Fibroblast of skin of abdomen (primary cell): ENCODE results near the gene COLQ.

Source experiments
- DNase-seq: peaks from one replicate; pipeline ENCODE4 v3.0.0-alpha.2; 2013

Gene COLQ

GRCh38 chr3:15453991-15454625 lies 67.4 kb downstream of the COLQ start:
- no peak for DNase-seq

- no peak for DNase-seq
Measured at GRCh38 chr3:15453501-15453900, 68.0 kb downstream of the COLQ start.

GRCh38 chr3:15452961-15453360 lies 68.5 kb downstream of the COLQ start:
- DNase-seq: no peak

GRCh38 chr3:15452156-15452555 lies 69.3 kb downstream of the COLQ start:
- no peak for DNase-seq

GRCh38 chr3:15451216-15452113 lies 70.0 kb downstream of the COLQ start:
- no peak for DNase-seq

- no peak for DNase-seq
Measured at GRCh38 chr3:15450438-15451215, 70.9 kb downstream of the COLQ start.

GRCh38 chr3:15449489-15450224 lies 71.8 kb downstream of the COLQ start:
- no peak for DNase-seq

GRCh38 chr3:15443826-15444524 lies 77.5 kb downstream of the COLQ start:
- no peak for DNase-seq

- no peak for DNase-seq
Measured at GRCh38 chr3:15440891-15441290, 80.6 kb downstream of the COLQ start.

GRCh38 chr3:15439476-15439875 lies 82.0 kb downstream of the COLQ start:
- DNase-seq: no peak

- DNase-seq: peak; percentile 10
Measured at GRCh38 chr3:15438983-15439382, 82.5 kb downstream of the COLQ start.

GRCh38 chr3:15436246-15436645 lies 85.3 kb downstream of the COLQ start:
- DNase-seq: no peak

GRCh38 chr3:15434756-15435155 lies 86.8 kb downstream of the COLQ start:
- no peak for DNase-seq

- no peak for DNase-seq
Measured at GRCh38 chr3:15433531-15433930, 88.0 kb downstream of the COLQ start.

- DNase-seq: no peak
Measured at GRCh38 chr3:15431256-15431837, 90.2 kb downstream of the COLQ start.

GRCh38 chr3:15430624-15431023 lies 90.9 kb downstream of the COLQ start:
- DNase-seq: no peak

GRCh38 chr3:15429080-15429479 lies 92.4 kb downstream of the COLQ start:
- no peak for DNase-seq

- peak; percentile 29 for DNase-seq
Measured at GRCh38 chr3:15428539-15428938, 93.0 kb downstream of the COLQ start.

GRCh38 chr3:15427981-15428380 lies 93.5 kb downstream of the COLQ start:
- no peak for DNase-seq

GRCh38 chr3:15427182-15427880 lies 94.2 kb downstream of the COLQ start, which contains the start of the genes EAF1 and METTL6:
Gene EAF1 (plus strand): TSS chr3:15427598. CDS start chr3:15427780, 182 bp downstream.
Gene METTL6 (minus strand): TSS chr3:15427544. CDS start chr3:15426511, 1,033 bp downstream.
- DNase-seq: peak; percentile 78
